PC-3 (cell line): ENCODE measurements around the gene MPLKIP.

Source experiments
- CTCF ChIP-seq: fragments of 300-600 bp; sonication (generic); conservative IDR thresholded peaks from 2 replicates; pipeline ENCODE4 v1.5.1; 2017; ENCODE audit warnings: antibody characterized with exemption, low read depth, mild to moderate bottlenecking, low read length
- EZH2 ChIP-seq: fragments of 300-600 bp; sonication (generic); IDR thresholded peaks from one replicate; pipeline ENCODE4 v1.6.1; 2017; ENCODE audit warnings: antibody characterized with exemption, mild to moderate bottlenecking, low read length; ENCODE audit not compliant: unreplicated experiment
- EZH2phosphoT487 ChIP-seq: fragments of 300-600 bp; sonication (generic); IDR thresholded peaks from 2 replicates; pipeline ENCODE4 v1.6.1; 2018; ENCODE audit warnings: mild to moderate bottlenecking, antibody characterized with exemption, low read length, borderline replicate concordance

DNA sequence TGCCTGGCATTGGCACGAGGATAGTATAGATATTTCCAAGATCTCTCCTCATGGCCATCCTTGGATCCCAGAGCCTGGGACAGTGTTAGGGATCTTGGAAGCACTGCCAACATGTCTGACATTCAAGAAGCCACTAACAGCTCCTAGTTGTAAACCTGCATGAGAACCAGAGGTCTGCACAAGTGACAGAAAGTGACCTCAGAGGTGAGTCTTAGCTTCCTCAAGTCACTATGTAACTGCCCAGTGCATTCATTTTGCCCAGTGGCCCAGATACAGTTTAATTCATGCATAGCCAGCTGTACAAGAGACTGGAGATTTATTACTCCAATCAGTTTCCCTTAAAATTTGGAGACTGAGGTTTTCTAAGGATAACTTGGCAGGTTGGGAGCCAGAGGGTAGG lies 17.1 kb upstream of the MPLKIP start:
- TF ChIP-seq CTCF = no peak
- no peak for TF ChIP-seq EZH2
- TF ChIP-seq EZH2phosphoT487 = no peak
